Neuronal stem cell (in vitro differentiated cells): ENCODE results near the gene FMN1.

Experiments used
- DNase-seq: peaks from one replicate; pipeline ENCODE4 v3.0.0-alpha.2; 2013; ENCODE audit warnings: low spot score
- H2AFZ ChIP-seq: one replicate; pipeline ENCODE4 v1.6.1; 2013; ENCODE audit warnings: mild to moderate bottlenecking, low read length, inconsistent platforms
- H2AK5ac ChIP-seq: 2 replicates; pipeline ENCODE4 v1.6.1; 2013; ENCODE audit warnings: low read depth, mild to moderate bottlenecking, inconsistent platforms, low read length, moderate library complexity, mixed read lengths
- H2BK120ac ChIP-seq: 2 replicates; pipeline ENCODE4 v1.6.1; 2013; ENCODE audit warnings: low read depth, mild to moderate bottlenecking, inconsistent platforms, low read length, moderate library complexity, mixed read lengths
- H2BK12ac ChIP-seq: one replicate; pipeline ENCODE4 v1.6.1; 2013; ENCODE audit warnings: low read length, inconsistent platforms
- H2BK15ac ChIP-seq: 2 replicates; pipeline ENCODE4 v1.6.1; 2013; ENCODE audit warnings: mild to moderate bottlenecking, low read length, inconsistent platforms, mixed read lengths
- H2BK5ac ChIP-seq: one replicate; pipeline ENCODE4 v1.6.1; 2013; ENCODE audit warnings: inconsistent platforms, mild to moderate bottlenecking, low read length, moderate library complexity
- H3K14ac ChIP-seq: one replicate; pipeline ENCODE4 v1.6.1; 2013; ENCODE audit warnings: low read length, inconsistent platforms
- H3K18ac ChIP-seq: 2 replicates; pipeline ENCODE4 v1.6.1; 2013; ENCODE audit warnings: low read length, inconsistent platforms
- H3K23ac ChIP-seq: 2 replicates; pipeline ENCODE4 v1.6.1; 2013; ENCODE audit warnings: low read depth, mild to moderate bottlenecking, mixed read lengths, low read length, inconsistent platforms; ENCODE audit not compliant: poor library complexity
- H3K27ac ChIP-seq: replicated peaks from 3 replicates; pipeline ENCODE4 v1.5.1; 2013; ENCODE audit warnings: low read length, inconsistent platforms
- H3K27me3 ChIP-seq, 3 experiments: 2 replicates each; pipeline ENCODE4 v1.6.1; 2013; ENCODE audit warnings: low read length in 3 of 3, mild to moderate bottlenecking in 2 of 3, inconsistent platforms in 1 of 3, low read depth in 1 of 3, mixed read lengths in 1 of 3, moderate library complexity in 1 of 3; ENCODE audit not compliant: control insufficient read depth in 3 of 3, insufficient read depth in 3 of 3
- H3K36me3 ChIP-seq, 2 donors: replicated peaks in 1 of 2; 2 replicates each; pipeline ENCODE4 v1.6.1; 2013; ENCODE audit warnings: low read length in 2 of 2; ENCODE audit not compliant: control insufficient read depth in 2 of 2, insufficient read depth in 2 of 2
- H3K4ac ChIP-seq: 2 replicates; pipeline ENCODE4 v1.6.1; 2013; ENCODE audit warnings: inconsistent platforms, mild to moderate bottlenecking, low read length, moderate library complexity
- H3K4me1 ChIP-seq, 2 donors: 1 replicate in 1 of 2; 2 replicates in 1 of 2; pipeline ENCODE4 v1.6.1; 2013; ENCODE audit warnings: low read length in 2 of 2, low read depth in 1 of 2; ENCODE audit not compliant: control insufficient read depth in 2 of 2, insufficient read depth in 1 of 2
- H3K4me2 ChIP-seq: one replicate; pipeline ENCODE4 v1.6.1; 2013; ENCODE audit warnings: mild to moderate bottlenecking, low read length, inconsistent platforms; ENCODE audit not compliant: insufficient read depth, poor library complexity, severe bottlenecking
- H3K4me3 ChIP-seq, 2 donors: 2 replicates each; pipeline ENCODE4 v1.5.1; 2013; ENCODE audit warnings: low read length in 2 of 2, mild to moderate bottlenecking in 2 of 2, inconsistent platforms in 1 of 2, moderate library complexity in 1 of 2
- H3K79me1 ChIP-seq: one replicate; pipeline ENCODE4 v1.6.1; 2013; ENCODE audit warnings: low read depth, mild to moderate bottlenecking, inconsistent platforms, low read length, moderate library complexity
- H3K9ac ChIP-seq: one replicate; pipeline ENCODE4 v1.6.1; 2013; ENCODE audit warnings: mild to moderate bottlenecking, low read depth, low read length, inconsistent platforms; ENCODE audit not compliant: poor library complexity
- H3K9me3 ChIP-seq, 2 donors: replicated peaks in 1 of 2; 2 replicates each; pipeline versions ENCODE3 to v1.6.1; 2013; ENCODE audit warnings: low read length in 2 of 2, mild to moderate bottlenecking in 2 of 2, inconsistent platforms in 1 of 2, low read depth in 1 of 2, mixed read lengths in 1 of 2, moderate library complexity in 1 of 2; ENCODE audit not compliant: control insufficient read depth in 2 of 2, insufficient read depth in 1 of 2
- H4K8ac ChIP-seq: one replicate; pipeline ENCODE4 v1.6.1; 2013; ENCODE audit warnings: low read depth, mild to moderate bottlenecking, inconsistent platforms, low read length, moderate library complexity
- H4K91ac ChIP-seq: one replicate; pipeline ENCODE4 v1.6.1; 2013; ENCODE audit warnings: low read length, low read depth, mild to moderate bottlenecking, inconsistent platforms; ENCODE audit not compliant: poor library complexity
- WGBS, 2 donors: extraction: QIAGEN DNeasy Blood & Tissue Kit; methylation state at CpG; one replicate each; pipeline ENCODE4 v1.1.7; 2013; ENCODE audit warnings: missing lambda C conversion rate in 2 of 2, mixed read lengths in 1 of 2; ENCODE audit not compliant: insufficient read length in 2 of 2, insufficient replicate concordance in 1 of 2; ENCODE audit errors: extremely low coverage in 2 of 2; 5-methylcytosine and 5-hydroxymethylcytosine counted together

The FMN1 gene

DNA sequence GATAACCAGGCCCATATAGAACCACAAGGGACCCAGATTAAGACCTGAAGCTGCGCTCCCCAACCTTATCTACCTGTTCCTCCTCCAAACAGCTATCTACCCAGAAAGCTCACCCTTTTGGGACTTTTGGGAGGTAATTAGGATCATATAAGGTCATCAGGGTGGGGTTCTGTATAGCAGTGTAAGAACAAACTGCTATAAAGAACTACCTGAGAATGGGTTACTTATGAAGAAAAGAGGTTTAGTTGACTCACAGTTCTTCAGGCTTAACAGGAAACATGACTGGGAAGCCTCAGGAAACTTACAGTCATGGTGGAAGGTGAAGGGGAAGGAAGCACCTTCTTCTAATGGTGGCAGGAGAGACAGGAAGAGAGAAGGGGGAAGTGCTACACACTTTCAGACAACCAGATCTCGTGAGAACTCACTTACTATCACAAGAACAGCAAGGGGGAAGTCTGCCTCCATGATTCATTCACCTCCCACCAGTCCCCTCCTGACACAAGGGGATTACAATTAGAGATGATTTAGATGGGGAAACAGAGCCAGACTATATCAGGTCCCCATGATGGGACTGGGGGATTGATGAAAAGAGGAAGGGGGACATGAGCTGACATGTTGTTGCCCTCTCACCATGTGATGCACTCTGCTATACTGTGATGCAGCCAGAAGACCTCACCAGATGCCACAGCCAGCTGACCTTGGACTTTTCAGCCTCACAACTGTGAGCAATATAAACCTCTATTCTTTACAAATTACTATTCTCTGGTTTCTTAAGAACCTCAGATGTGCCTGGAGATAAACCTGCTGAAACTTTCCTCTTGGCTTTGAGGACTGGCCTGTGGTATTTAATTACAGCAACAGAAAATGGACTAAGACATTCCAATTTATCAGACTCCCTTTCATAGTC is 15.3 kb upstream of the FMN1 start:
- no peak overlapping the region for H4K91ac ChIP-seq
- no peak overlapping the region for H3K4ac ChIP-seq
- H2BK5ac ChIP-seq, result no peak overlapping the region
- no CpG with 5 or more reads among the region's 2 CpGs for WGBS, 2 donors
- no peak overlapping the region for H3K23ac ChIP-seq
- H3K14ac ChIP-seq, result no peak overlapping the region
- no peak overlapping the region for H2BK15ac ChIP-seq
- H3K79me1 ChIP-seq, result no peaks in the 10 kb centered on the region
- H3K9me3 ChIP-seq, result no peaks in the 10 kb centered on the region
- H3K9ac ChIP-seq, result no peak overlapping the region
- H3K4me3 ChIP-seq, result no peak overlapping the region
- DNase-seq, result no peak
- H4K8ac ChIP-seq, result no peak overlapping the region
- H3K27ac ChIP-seq, result no peak overlapping the region
- H2AK5ac ChIP-seq, result no peak overlapping the region
- no peaks in the 10 kb centered on the region for H3K36me3 ChIP-seq
- no peak overlapping the region for H2BK120ac ChIP-seq
- no peak overlapping the region for H3K4me2 ChIP-seq
- H2AFZ ChIP-seq, result peak overlapping the region; percentile 24
- peaks cover 2% of the 10 kb centered on the region in 2 donors for H3K4me1 ChIP-seq
- H2BK12ac ChIP-seq, result no peak overlapping the region
- H3K18ac ChIP-seq, result no peak overlapping the region
- H3K27me3 ChIP-seq, result no peaks in the 10 kb centered on the region

DNA sequence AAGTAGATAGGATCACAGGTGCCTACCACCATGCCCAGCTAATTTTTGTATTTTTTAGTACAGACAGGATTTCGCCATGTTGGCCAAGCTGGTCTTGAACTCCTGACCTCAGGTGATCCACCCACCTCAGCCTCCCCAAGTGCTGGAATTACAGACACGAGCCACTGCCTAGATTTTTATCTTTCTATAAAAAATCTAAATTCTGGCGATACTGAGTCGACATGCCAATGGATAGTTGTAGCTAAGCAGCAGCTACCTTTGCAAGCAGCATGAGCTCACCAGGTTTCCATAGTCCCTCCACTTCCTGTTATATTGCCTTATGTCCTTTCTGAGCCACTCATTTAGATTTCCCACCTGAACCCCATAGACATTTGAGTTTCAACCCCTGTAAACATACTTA is 13.1 kb upstream of the FMN1 start:
- no peak overlapping the region for H3K23ac ChIP-seq
- H3K4me3 ChIP-seq, result no peak overlapping the region
- no peaks in the 10 kb centered on the region for H3K36me3 ChIP-seq
- peaks cover 2% of the 10 kb centered on the region in 2 donors for H3K4me1 ChIP-seq
- H3K79me1 ChIP-seq, result no peaks in the 10 kb centered on the region
- no CpG with 5 or more reads among the region's 4 CpGs for WGBS, 2 donors
- H3K14ac ChIP-seq, result no peak overlapping the region
- no peak overlapping the region for H4K91ac ChIP-seq
- no peak overlapping the region for H2BK5ac ChIP-seq
- no peak overlapping the region for H4K8ac ChIP-seq
- no peak overlapping the region for H2BK15ac ChIP-seq
- H3K18ac ChIP-seq, result no peak overlapping the region
- no peaks in the 10 kb centered on the region for H3K9me3 ChIP-seq
- H3K27ac ChIP-seq, result no peak overlapping the region
- no peak overlapping the region for H3K4ac ChIP-seq
- no peak overlapping the region for H2AFZ ChIP-seq
- no peak overlapping the region for H2AK5ac ChIP-seq
- DNase-seq, result no peak
- no peak overlapping the region for H3K9ac ChIP-seq
- no peaks in the 10 kb centered on the region for H3K27me3 ChIP-seq
- no peak overlapping the region for H2BK12ac ChIP-seq
- H3K4me2 ChIP-seq, result no peak overlapping the region
- no peak overlapping the region for H2BK120ac ChIP-seq

DNA sequence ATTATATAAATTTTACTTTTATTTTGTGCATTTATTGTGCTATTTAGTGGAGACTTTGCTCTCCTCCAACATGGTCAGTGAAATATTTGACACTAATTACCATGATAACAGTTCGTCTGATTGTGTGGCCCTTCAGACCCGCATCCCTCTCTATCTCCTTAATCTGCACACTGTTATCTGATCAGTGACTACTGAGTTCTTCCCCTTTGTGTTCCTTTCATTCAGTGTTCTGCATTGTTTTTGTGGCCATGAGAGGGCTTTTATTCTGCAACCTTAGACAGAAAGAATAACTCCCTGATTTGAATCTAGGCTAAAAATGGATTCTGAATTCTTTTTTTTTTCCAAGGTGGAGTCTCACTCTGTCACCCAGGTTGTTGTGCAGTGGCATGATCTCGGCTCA is 11.9 kb upstream of the FMN1 start:
- Histone ChIP-seq H3K36me3 (no peaks in the 10 kb centered on the region), H3K4ac (no peak overlapping the region), H3K9ac (no peak overlapping the region), H2BK12ac (no peak overlapping the region), H2AK5ac (no peak overlapping the region), H4K91ac (no peak overlapping the region), H3K4me1 (peaks cover under 1 to 2% of the 10 kb centered on the region in 2 donors), H3K79me1 (no peaks in the 10 kb centered on the region), H3K18ac (no peak overlapping the region), H3K23ac (no peak overlapping the region), H3K27me3 (no peaks in the 10 kb centered on the region), H2BK5ac (no peak overlapping the region), H3K27ac (no peak overlapping the region), H4K8ac (no peak overlapping the region), H2BK120ac (no peak overlapping the region), H3K9me3 (no peaks in the 10 kb centered on the region), H3K4me3 (no peak overlapping the region), H3K4me2 (no peak overlapping the region), H2BK15ac (no peak overlapping the region), H2AFZ (no peak overlapping the region), H3K14ac (no peak overlapping the region)
- DNase-seq, result no peak
- WGBS, 2 donors, result no CpG with 5 or more reads among the region's 3 CpGs

DNA sequence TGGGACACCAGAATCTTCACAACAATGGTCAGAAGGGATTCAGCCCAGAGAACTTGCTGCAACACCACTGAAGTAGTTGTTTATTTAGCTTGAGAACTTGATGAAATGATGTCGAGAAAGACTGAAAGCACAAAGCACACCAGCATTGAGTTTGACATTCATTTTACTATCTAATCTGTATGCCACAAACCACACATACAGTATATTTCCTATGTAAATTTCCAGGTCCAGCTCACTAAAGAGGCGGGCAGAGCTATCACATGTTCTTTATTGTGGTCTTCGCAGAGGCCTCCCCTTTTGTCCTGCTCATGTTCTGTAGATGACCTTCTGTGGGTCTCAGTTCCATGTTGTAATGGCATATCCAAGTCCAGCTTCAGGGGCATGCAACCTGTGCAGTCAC is 10.4 kb upstream of the FMN1 start:
- no peak overlapping the region for H3K4ac ChIP-seq
- no peaks in the 10 kb centered on the region for H3K79me1 ChIP-seq
- H2BK12ac ChIP-seq, result no peak overlapping the region
- H3K9ac ChIP-seq, result no peak overlapping the region
- H3K36me3 ChIP-seq, result no peaks in the 10 kb centered on the region
- no peaks in the 10 kb centered on the region for H3K27me3 ChIP-seq
- H3K18ac ChIP-seq, result no peak overlapping the region
- peaks cover 6 to 11% of the 10 kb centered on the region in 2 donors for H3K4me1 ChIP-seq
- no peak overlapping the region for H2BK5ac ChIP-seq
- H4K91ac ChIP-seq, result no peak overlapping the region
- H2AK5ac ChIP-seq, result no peak overlapping the region
- no peaks in the 10 kb centered on the region for H3K9me3 ChIP-seq
- no peak overlapping the region for H3K4me2 ChIP-seq
- H2BK120ac ChIP-seq, result no peak overlapping the region
- no peak overlapping the region for H3K23ac ChIP-seq
- no CpG with 5 or more reads among the region's 3 CpGs for WGBS, 2 donors
- no peak overlapping the region for H2BK15ac ChIP-seq
- no peak overlapping the region for H3K27ac ChIP-seq
- no peak for DNase-seq
- H4K8ac ChIP-seq, result no peak overlapping the region
- H3K14ac ChIP-seq, result no peak overlapping the region
- no peak overlapping the region for H3K4me3 ChIP-seq
- H2AFZ ChIP-seq, result peak overlapping the region; percentile 30
